ENCODE data around the gene B4GALT6.

The B4GALT6 gene

GRCh38 chr18:31610286-31611205, 73.8 kb downstream of the B4GALT6 start:
- peaks cover 3% of the 10 kb centered on the region for H3K9me3 Mint-ChIP-seq
- H3K36me3 Mint-ChIP-seq: no peaks in the 10 kb centered on the region
- no peak overlapping the region for H3K27ac Mint-ChIP-seq
- H3K4me1 Mint-ChIP-seq: no peaks in the 10 kb centered on the region
- H3K4me3 Mint-ChIP-seq: no peak overlapping the region
- peaks cover 11% of the 10 kb centered on the region for H3K27me3 Mint-ChIP-seq
- ATAC-seq: no peak

- no peaks in the 10 kb centered on the region for H3K4me1 Mint-ChIP-seq
- no peak overlapping the region for H3K4me3 Mint-ChIP-seq
- H3K9me3 Mint-ChIP-seq: peaks cover 3% of the 10 kb centered on the region
- H3K27me3 Mint-ChIP-seq: peaks cover 11% of the 10 kb centered on the region
- no peak for ATAC-seq
- no peak overlapping the region for H3K27ac Mint-ChIP-seq
- H3K36me3 Mint-ChIP-seq: no peaks in the 10 kb centered on the region
Observed at GRCh38 chr18:31609886-31610285, 74.5 kb downstream of the B4GALT6 start.

GRCh38 chr18:31607384-31607783, 77.0 kb downstream of the B4GALT6 start:
- Mint-ChIP-seq H3K27ac (no peak overlapping the region), H3K4me3 (no peak overlapping the region), H3K9me3 (no peaks in the 10 kb centered on the region), H3K27me3 (no peaks in the 10 kb centered on the region), H3K4me1 (no peaks in the 10 kb centered on the region), H3K36me3 (no peaks in the 10 kb centered on the region)
- no peak for ATAC-seq

GRCh38 chr18:31606265-31606664, 78.1 kb downstream of the B4GALT6 start:
- no peak for ATAC-seq
- Mint-ChIP-seq H3K36me3 (no peaks in the 10 kb centered on the region), H3K27me3 (no peaks in the 10 kb centered on the region), H3K4me3 (no peak overlapping the region), H3K27ac (no peak overlapping the region), H3K9me3 (no peaks in the 10 kb centered on the region), H3K4me1 (no peaks in the 10 kb centered on the region)

GRCh38 chr18:31603315-31603714, 81.1 kb downstream of the B4GALT6 start:
- Mint-ChIP-seq H3K36me3 (no peaks in the 10 kb centered on the region), H3K4me3 (no peak overlapping the region), H3K27me3 (no peaks in the 10 kb centered on the region), H3K9me3 (no peaks in the 10 kb centered on the region), H3K27ac (no peak overlapping the region), H3K4me1 (no peaks in the 10 kb centered on the region)
- no peak for ATAC-seq

GRCh38 chr18:31598021-31598805, 86.2 kb downstream of the B4GALT6 start:
- Mint-ChIP-seq H3K27ac (no peak overlapping the region), H3K4me3 (no peak overlapping the region), H3K27me3 (peaks cover 12% of the 10 kb centered on the region), H3K36me3 (no peaks in the 10 kb centered on the region), H3K9me3 (no peaks in the 10 kb centered on the region), H3K4me1 (no peaks in the 10 kb centered on the region)
- ATAC-seq: no peak

- H3K27ac Mint-ChIP-seq: no peak overlapping the region
- H3K36me3 Mint-ChIP-seq: no peaks in the 10 kb centered on the region
- H3K9me3 Mint-ChIP-seq: no peaks in the 10 kb centered on the region
- no peak overlapping the region for H3K4me3 Mint-ChIP-seq
- ATAC-seq: no peak
- H3K4me1 Mint-ChIP-seq: no peaks in the 10 kb centered on the region
- H3K27me3 Mint-ChIP-seq: peaks cover 17% of the 10 kb centered on the region
Observed at GRCh38 chr18:31596081-31596872, 88.1 kb downstream of the B4GALT6 start.

GRCh38 chr18:31595121-31595771, 89.1 kb downstream of the B4GALT6 start:
- H3K4me1 Mint-ChIP-seq: no peaks in the 10 kb centered on the region
- no peaks in the 10 kb centered on the region for H3K36me3 Mint-ChIP-seq
- no peaks in the 10 kb centered on the region for H3K9me3 Mint-ChIP-seq
- ATAC-seq: no peak
- no peak overlapping the region for H3K4me3 Mint-ChIP-seq
- no peak overlapping the region for H3K27ac Mint-ChIP-seq
- peaks cover 26% of the 10 kb centered on the region for H3K27me3 Mint-ChIP-seq

- H3K36me3 Mint-ChIP-seq: no peaks in the 10 kb centered on the region
- no peak overlapping the region for H3K27ac Mint-ChIP-seq
- no peak for ATAC-seq
- peaks cover 26% of the 10 kb centered on the region for H3K27me3 Mint-ChIP-seq
- H3K4me3 Mint-ChIP-seq: no peak overlapping the region
- no peaks in the 10 kb centered on the region for H3K4me1 Mint-ChIP-seq
- H3K9me3 Mint-ChIP-seq: no peaks in the 10 kb centered on the region
Observed at GRCh38 chr18:31592506-31593157, 91.7 kb downstream of the B4GALT6 start.

- no peak within 1 kb of the TSS for H3K27ac Mint-ChIP-seq
- no peaks in the 10 kb centered on the region for H3K4me1 Mint-ChIP-seq
- peaks cover 26% of the 10 kb centered on the region for H3K27me3 Mint-ChIP-seq
- no peaks in the 10 kb centered on the region for H3K9me3 Mint-ChIP-seq
- no peak within 1 kb of the TSS for H3K4me3 Mint-ChIP-seq
- no peaks in the 10 kb centered on the region for H3K36me3 Mint-ChIP-seq
- no peak for ATAC-seq
Observed at GRCh38 chr18:31591628-31592027, 92.8 kb downstream of the B4GALT6 start, which contains the start of gene TTR. Gene TTR, plus strand, starts transcription at chr18:31591877. Its CDS starts 26 bp downstream, at chr18:31591903.

GRCh38 chr18:31591113-31591512, 93.3 kb downstream of the B4GALT6 start:
- Mint-ChIP-seq H3K9me3 (no peaks in the 10 kb centered on the region), H3K4me3 (no peak overlapping the region), H3K27me3 (peaks cover 26% of the 10 kb centered on the region), H3K36me3 (no peaks in the 10 kb centered on the region), H3K27ac (no peak overlapping the region), H3K4me1 (no peaks in the 10 kb centered on the region)
- ATAC-seq: no peak

GRCh38 chr18:31590570-31590969, 93.8 kb downstream of the B4GALT6 start:
- Mint-ChIP-seq H3K36me3 (no peaks in the 10 kb centered on the region), H3K4me1 (no peaks in the 10 kb centered on the region), H3K4me3 (no peak overlapping the region), H3K9me3 (no peaks in the 10 kb centered on the region), H3K27ac (no peak overlapping the region), H3K27me3 (peaks cover 26% of the 10 kb centered on the region)
- ATAC-seq: no peak

- no peak overlapping the region for H3K4me3 Mint-ChIP-seq
- H3K27me3 Mint-ChIP-seq: peaks cover 9% of the 10 kb centered on the region
- no peaks in the 10 kb centered on the region for H3K4me1 Mint-ChIP-seq
- no peaks in the 10 kb centered on the region for H3K9me3 Mint-ChIP-seq
- no peak overlapping the region for H3K27ac Mint-ChIP-seq
- no peak for ATAC-seq
- no peaks in the 10 kb centered on the region for H3K36me3 Mint-ChIP-seq
Observed at GRCh38 chr18:31587529-31587928, 96.9 kb downstream of the B4GALT6 start.

- Mint-ChIP-seq H3K4me1 (no peaks in the 10 kb centered on the region), H3K27me3 (peaks cover 9% of the 10 kb centered on the region), H3K4me3 (no peak overlapping the region), H3K36me3 (no peaks in the 10 kb centered on the region), H3K27ac (no peak overlapping the region), H3K9me3 (no peaks in the 10 kb centered on the region)
- no peak for ATAC-seq
Observed at GRCh38 chr18:31586616-31587015, 97.8 kb downstream of the B4GALT6 start.
